NCI-H146 (cell line): ENCODE data around the gene DSG1.
"Not testable (repeated sequence)": the region's sequence is repeated elsewhere in the genome, so short reads cannot be mapped to it uniquely, and the experiment has no call there.

ENCODE experiments used
- DNase-seq: peaks from one replicate; lab custom pipeline; 2025; lab: John Stamatoyannopoulos, UW

DSG1 gene

DNA sequence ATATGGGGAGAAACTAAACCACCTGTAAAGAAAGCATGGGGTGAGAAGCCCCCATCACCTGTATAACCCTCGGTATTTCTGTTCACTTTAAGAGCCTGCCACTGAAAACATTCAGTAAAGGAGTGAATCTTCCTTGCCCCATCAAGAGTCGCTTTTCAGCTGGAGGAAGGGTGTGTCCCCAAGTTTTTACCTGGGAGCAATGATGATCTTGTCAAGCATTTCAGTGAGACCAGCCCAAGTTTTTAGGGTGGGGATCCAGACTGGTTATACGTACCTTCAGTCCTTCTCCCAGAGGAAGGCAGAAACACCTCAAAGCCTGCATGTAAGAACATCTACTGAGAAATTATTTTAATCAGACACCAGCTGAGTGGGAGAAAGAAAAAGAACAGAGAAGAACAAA is at the start of gene DSG1:
DSG1 (plus strand) TSS at position 301 of the 400 bp plus-strand sequence. CDS start 141 bp downstream, outside the sequence.
- DNase-seq = no peak

DNA sequence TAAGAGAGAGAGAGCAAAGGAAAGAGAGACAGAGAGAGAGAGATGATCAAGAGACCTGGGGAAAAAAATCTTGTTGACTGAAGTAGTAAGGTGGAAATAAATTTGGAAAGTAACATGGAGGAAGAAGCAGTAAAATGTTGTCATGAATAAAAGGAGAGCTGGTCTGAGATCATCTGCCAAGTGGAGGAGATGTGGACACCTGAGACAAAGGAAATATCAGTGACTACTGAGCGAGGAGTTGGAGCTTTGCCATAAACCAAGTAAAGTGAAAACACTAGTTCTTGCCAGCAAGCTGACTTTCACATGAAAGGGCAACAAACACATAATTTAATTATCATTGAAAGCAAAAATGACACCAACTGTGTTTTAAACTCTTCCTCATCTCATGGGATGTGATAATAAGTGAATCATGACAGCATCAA is 49.0 kb upstream of the DSG1 start:
- DNase-seq = no peak

DNA sequence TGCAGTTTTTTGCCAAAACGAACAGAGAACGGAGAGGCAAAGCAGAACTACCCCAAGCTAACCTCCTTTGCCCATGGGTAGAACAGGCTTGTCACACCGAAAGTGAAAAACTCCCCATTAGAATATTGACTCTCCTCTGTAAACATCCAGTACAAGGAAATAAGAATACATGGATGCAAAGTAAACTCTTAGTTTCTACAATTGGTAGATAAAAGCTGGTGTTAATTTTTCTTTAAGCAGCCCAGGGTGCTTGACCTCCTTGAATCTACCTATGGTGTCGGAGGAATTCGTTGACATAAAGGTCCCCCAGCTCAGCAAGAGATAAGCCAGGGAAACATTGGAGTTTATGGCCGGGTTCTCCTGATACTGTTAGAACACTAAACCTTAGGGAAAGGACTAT is 48.4 kb upstream of the DSG1 start:
- DNase-seq = no peak

DNA sequence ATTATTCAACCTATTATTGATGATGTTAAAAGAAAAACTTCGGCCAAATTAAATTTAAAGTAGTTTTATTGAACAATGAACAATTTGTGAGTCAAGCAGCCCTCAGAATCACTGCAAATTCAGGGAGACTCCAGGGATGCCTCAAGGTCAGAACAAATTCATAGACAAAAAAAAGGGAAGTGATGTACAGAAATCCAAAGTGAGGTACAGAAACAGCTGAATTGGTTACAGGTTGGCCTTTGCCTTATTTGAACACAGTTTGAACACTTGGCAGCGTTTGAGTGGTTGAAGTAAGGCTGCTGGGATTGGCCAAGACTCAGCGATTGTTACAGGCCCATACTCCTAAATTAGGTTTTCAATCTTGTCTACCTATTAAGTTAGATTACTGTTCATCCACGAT is 47.4 kb upstream of the DSG1 start:
- DNase-seq = no peak

DNA sequence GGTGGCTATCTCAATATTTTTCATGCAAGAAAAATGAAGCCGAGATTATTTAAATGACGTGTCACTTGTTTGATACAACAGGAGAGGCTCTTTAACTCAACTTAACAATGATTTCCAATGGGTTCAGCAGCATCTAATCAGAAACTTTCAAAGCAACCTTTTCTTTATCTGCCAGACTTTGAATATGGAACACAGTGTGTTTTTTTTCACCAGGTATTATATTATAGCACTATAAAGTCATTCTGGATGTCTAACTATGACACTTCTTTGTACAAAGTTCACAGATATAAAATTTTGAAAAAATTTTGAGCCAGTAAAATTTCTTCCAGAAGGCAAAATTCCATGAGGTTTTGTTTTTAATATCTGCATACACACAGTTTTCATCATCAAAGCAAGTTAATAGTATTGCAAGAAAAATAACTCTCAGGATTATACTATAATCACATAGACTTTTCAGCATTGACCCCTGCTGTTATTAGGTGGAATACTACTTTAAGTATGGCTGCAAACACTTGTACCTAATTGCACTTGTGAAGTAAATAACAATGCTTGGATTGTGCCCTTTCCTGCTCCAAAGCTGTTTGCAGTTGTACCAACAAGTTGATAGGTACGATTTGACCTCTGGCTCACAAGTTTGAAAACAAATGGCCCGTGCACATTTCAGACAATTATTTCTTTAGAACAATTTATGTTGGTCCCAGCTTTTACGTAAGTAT is 44.0 kb upstream of the DSG1 start:
- no peak for DNase-seq

- no peak for DNase-seq
Observed at GRCh38 chr18:31274931-31275330, 43.0 kb upstream of the DSG1 start.

- DNase-seq = no peak
Observed at GRCh38 chr18:31275722-31276463, 42.1 kb upstream of the DSG1 start.

- no peak for DNase-seq
Observed at GRCh38 chr18:31278609-31279071, 39.3 kb upstream of the DSG1 start.

- DNase-seq = no peak
Observed at GRCh38 chr18:31280502-31280901, 37.5 kb upstream of the DSG1 start.

GRCh38 chr18:31281437-31281836 is 36.5 kb upstream of the DSG1 start:
- DNase-seq = no peak

- not testable (repeated sequence) for DNase-seq
Observed at GRCh38 chr18:31289446-31289845, 28.5 kb upstream of the DSG1 start.

DNA sequence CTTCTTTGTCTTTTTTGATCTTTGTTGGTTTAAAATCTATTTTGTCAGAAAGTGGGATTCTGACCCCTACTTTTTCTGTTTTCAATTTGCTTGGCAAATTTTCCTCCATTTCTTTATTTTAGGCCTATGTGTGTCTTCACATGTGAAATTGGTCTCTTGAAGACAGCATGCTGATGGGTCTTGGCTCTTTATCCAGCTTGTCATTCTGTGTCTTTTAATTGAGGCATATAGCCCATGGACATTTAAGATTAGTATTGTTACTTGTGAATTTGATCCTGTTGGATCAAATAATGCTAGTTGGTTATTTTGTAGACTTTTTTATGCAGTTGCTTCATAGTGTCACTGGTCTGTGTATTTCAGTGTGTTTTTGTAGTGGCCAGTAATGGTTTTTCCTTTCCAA is 26.3 kb upstream of the DSG1 start:
- DNase-seq = no peak

- DNase-seq = no peak
Observed at GRCh38 chr18:31294199-31294747, 23.7 kb upstream of the DSG1 start.

GRCh38 chr18:31297248-31297647 is 20.7 kb upstream of the DSG1 start:
- no peak for DNase-seq

DNA sequence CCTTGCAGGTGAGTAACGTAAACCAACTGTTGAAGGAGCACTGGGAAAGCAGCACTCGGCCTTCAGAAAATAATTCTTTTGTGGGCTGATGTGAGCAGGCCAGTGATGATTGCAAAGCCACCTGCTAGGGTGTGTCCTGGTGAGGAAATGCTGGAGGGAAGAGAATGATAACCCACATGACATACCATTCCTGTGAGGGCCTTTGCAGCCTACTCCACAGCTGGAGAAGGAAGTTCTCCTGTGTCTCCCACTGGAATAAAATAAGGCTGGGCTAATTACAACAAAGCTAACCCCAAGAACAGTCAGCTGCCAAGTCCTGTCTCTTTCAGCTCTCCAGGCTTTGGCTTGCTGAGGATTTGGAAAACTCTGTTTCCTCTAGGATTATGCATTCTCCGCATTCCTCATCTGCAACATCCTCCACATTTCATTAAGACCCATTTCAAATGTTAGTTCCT is 16.7 kb upstream of the DSG1 start:
- DNase-seq = no peak

GRCh38 chr18:31302991-31303390 is 15.0 kb upstream of the DSG1 start:
- DNase-seq = no peak

DNA sequence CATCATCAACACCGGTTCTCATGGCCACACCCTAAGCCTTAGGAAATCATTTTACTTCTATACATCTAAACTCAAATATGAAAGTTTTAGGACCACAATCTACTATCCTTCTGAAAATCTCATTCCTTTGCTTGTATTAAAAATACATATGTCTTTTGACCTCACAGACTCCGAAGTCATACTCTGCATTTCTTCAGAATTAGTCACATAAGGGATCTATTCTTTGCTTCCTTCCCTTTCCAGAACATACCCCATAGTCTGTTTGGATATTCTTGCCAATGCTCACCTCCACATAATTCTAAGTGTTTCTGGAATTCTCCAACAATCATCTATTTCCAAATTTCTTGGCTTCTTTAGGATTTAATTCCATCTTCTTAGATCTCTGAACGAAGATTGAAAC is 14.2 kb upstream of the DSG1 start:
- no peak for DNase-seq

DNA sequence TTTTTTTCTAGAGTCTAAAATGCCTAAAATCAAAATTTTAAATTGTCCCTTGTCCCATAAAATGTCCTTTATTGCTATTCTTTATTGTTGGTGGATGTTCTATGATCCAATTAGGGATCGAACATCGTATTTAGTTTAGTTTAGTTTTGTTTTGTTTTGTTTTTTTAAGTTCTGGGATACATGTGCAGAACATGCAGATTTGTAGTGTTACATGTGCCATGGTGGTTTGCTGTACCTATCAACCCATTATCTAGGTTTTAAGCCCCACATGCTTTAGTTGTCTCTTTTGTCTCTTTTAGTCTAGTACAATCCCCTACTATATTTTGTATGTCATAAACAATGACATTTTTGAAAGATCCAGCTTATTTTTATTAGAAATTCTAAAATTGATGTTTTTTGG is 8.8 kb upstream of the DSG1 start:
- DNase-seq = no peak

- no peak for DNase-seq
Observed at GRCh38 chr18:31316974-31317373, 986 bp upstream of the DSG1 start.

DNA sequence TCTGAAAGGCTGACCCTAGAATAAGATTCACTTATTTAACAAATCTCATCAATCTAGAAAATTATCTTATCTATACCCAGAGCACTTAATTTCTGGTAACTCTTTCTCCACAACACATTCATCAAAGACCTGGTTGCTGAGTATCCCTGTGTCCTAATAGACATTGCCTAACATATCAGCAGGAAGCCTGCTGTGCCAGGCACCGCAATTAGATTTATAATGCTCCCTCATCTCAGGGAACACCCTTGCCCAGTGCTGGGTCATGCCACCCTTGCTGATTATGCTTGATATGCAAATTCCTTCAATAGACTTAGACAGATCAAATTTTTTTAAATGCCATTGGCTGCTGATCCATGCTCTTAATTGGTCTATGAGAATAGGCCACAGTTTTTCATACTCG is 3.8 kb downstream of the DSG1 start:
- no peak for DNase-seq

DNA sequence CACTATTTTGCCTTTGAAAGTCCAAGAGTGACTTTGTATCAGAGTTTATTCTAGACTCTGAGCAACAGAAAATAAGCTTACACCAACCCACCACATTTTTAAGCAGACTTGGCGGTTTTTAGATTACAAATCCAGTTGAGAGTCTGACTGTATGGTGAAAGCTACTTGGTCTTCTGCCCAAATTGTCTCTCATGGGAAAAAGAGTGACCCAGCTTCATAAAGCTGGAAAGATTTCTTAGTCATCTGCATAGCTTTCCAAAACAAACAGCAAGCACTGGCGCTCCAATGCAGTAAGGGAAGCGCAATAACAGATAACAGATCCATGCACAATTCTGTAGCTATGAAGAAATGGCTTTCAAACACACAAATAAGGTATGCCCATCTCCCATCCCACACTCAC is 7.1 kb downstream of the DSG1 start:
- DNase-seq = no peak

- DNase-seq = no peak
Observed at GRCh38 chr18:31329787-31330438, 12.0 kb downstream of the DSG1 start.

DNA sequence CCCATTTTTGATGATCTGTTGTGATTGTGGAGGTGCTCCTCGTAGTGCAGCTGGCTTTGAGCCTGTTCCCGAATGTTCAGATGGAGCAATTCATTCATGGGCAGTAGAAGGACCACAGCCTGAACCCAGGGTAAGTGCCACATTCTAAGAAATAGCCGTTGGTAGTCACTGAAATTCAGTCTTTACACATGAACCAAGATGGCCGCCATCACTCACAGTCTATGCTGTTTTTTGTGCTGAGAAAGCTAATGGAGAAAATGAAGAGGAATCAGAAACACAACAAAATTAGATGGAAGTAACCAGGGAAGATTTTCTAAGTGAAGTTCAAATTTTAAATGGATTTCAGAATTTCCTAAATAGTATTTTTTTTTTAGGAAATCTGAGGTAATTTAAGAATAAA is 25.5 kb downstream of the DSG1 start:
- no peak for DNase-seq
